SK-N-SH (cell line): ENCODE data around the gene HCCS.

Source experiments
- EP300 ChIP-seq, 2 experiments: IDR thresholded peaks; 2 replicates each; pipeline versions ENCODE4 v1.4.0 to v1.6.1; 2012; ENCODE audit warnings: borderline replicate concordance in 1 of 2, low read depth in 1 of 2, low read length in 1 of 2
- FOXM1 ChIP-seq: IDR thresholded peaks from 2 replicates; pipeline ENCODE4 v1.4.0; 2012; ENCODE audit warnings: low read depth, mild to moderate bottlenecking
- GABPA ChIP-seq: IDR thresholded peaks from 2 replicates; pipeline ENCODE4 v1.4.0; 2012; ENCODE audit warnings: low read depth, mild to moderate bottlenecking
- IRF3 ChIP-seq: fragments of 150-350 bp; IDR thresholded peaks from 2 replicates; pipeline ENCODE4 v1.6.1; 2016; ENCODE audit warnings: mild to moderate bottlenecking, low read depth, low read length
- POLR2AphosphoS5 ChIP-seq: IDR thresholded peaks from 2 replicates; pipeline ENCODE4 v1.6.1; 2012; ENCODE audit warnings: low read depth, low read length
- RCOR1 ChIP-seq: fragments of 150-350 bp; IDR thresholded peaks from 2 replicates; pipeline ENCODE4 v1.6.1; 2017; ENCODE audit warnings: antibody characterized with exemption, low read length
- RXRA ChIP-seq: IDR thresholded peaks from 2 replicates; pipeline ENCODE4 v1.4.0; 2012; ENCODE audit warnings: low read depth, mild to moderate bottlenecking, borderline replicate concordance
- SMC3 ChIP-seq: IDR thresholded peaks from 2 replicates; pipeline ENCODE4 v1.6.1; 2012; ENCODE audit warnings: low read depth, low read length, improper control_type of control experiment
- TCF12 ChIP-seq: IDR thresholded peaks from 2 replicates; pipeline ENCODE4 v1.4.0; 2012
- USF2 ChIP-seq: fragments of 150-350 bp; IDR thresholded peaks from 2 replicates; pipeline ENCODE4 v1.6.1; 2017; ENCODE audit warnings: antibody characterized with exemption, low read length, low read depth, borderline replicate concordance
- YY1 ChIP-seq: IDR thresholded peaks from 2 replicates; pipeline ENCODE4 v1.4.0; 2012; ENCODE audit warnings: low read depth, mild to moderate bottlenecking
- TF ChIP-seq, protein P1 (sequence below): fragments of 200-600 bp; sonication (generic); IDR thresholded peaks from 2 replicates; pipeline ENCODE4 v1.6.1; 2017; ENCODE audit warnings: antibody characterized with exemption, mild to moderate bottlenecking, moderate library complexity

DNA sequence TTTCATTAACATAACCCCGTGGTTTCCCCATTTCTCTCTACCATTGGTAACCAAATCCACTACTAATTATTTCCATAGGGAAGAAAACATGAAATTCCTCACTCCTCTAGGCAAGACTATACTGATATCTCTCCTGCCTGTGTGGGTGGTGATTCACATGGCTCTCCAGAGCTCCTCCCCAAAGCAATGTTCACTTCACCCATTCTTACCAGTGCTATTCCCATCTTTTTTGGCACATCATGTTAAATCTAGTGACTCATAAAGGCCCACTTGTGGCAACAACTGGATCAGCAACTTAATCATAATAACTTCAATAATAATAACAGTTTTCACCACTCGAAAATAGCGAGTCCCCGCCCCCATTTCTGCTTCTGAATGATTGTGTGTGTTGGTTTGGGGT lies 6.1 kb upstream of the HCCS start:
- TF ChIP-seq, protein P1, sequence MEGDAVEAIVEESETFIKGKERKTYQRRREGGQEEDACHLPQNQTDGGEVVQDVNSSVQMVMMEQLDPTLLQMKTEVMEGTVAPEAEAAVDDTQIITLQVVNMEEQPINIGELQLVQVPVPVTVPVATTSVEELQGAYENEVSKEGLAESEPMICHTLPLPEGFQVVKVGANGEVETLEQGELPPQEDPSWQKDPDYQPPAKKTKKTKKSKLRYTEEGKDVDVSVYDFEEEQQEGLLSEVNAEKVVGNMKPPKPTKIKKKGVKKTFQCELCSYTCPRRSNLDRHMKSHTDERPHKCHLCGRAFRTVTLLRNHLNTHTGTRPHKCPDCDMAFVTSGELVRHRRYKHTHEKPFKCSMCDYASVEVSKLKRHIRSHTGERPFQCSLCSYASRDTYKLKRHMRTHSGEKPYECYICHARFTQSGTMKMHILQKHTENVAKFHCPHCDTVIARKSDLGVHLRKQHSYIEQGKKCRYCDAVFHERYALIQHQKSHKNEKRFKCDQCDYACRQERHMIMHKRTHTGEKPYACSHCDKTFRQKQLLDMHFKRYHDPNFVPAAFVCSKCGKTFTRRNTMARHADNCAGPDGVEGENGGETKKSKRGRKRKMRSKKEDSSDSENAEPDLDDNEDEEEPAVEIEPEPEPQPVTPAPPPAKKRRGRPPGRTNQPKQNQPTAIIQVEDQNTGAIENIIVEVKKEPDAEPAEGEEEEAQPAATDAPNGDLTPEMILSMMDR: peak; percentile 18; the same call in 1 of the 2 replicates
- no peak for TF ChIP-seq RCOR1
- TF ChIP-seq SMC3: no peak
- no peak for TF ChIP-seq GABPA
- no peak for TF ChIP-seq EP300 (IDR thresholded peaks at IDR 0.05; ENCODE audit: borderline replicate concordance in 1 of 2, low read depth in 1 of 2, low read length in 1 of 2)
- TF ChIP-seq TCF12: no peak
- no peak for TF ChIP-seq POLR2AphosphoS5
- TF ChIP-seq FOXM1: no peak
- no peak for TF ChIP-seq USF2
- TF ChIP-seq IRF3: no peak
- TF ChIP-seq RXRA: no peak
- TF ChIP-seq YY1: no peak
